ENCODE measurements around the gene COL6A2. TPM values are rescaled to one million over a fixed set of nuclear protein-coding genes. Genes with fewer than 3 reads are reported as not detected.
"Not testable (repeated sequence)": the region's sequence is repeated elsewhere in the genome, so short reads cannot be mapped to it uniquely, and the experiment has no call there.

Gene COL6A2
- polyA plus RNA-seq, 3 donors: 0.01 TPM; not detected in 2

DNA sequence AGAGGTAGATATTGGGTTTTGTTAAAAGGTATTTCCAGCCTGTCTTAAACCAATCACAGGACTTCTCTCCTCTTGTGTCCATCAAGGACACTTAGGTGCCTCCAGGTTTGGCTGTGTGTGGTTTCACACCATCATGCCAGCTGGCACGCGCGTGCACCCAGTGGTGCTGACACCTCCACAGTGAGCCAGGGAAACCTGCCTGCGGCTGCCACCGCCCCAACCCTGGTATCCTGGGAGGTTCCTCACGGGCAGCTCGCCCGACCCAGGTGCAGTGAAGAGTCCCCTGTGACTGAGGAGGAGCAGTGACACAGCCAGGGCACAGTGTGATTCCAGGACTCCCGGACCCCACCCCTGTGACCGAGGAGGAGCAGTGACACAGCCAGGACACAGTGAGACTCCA is 13.2 kb upstream of the COL6A2 start:
- H3K79me2 ChIP-seq (ENCODE audit: insufficient read depth, low read length): no peaks in the 10 kb centered on the region
- H3K9ac ChIP-seq (ENCODE audit: insufficient read depth, low read length, poor library complexity, severe bottlenecking): no peak overlapping the region
- peaks cover 0 to 12% of the 10 kb centered on the region in 2 donors for H3K9me3 ChIP-seq (replicated peaks in 1 of 2; ENCODE audit: control insufficient read depth in 1 of 2, insufficient read depth in 1 of 2, low read length in 2 of 2)
- no peak overlapping the region for H3K4me2 ChIP-seq (replicated peaks; ENCODE audit: extremely low read depth, low read length, poor library complexity, severe bottlenecking)
- H3K4me3 ChIP-seq (replicated peaks in 1 of 3; ENCODE audit: low read depth in 2 of 3, low read length in 3 of 3): no peak overlapping the region
- no peak overlapping the region for H3K27ac Mint-ChIP-seq
- H3K4me1 Mint-ChIP-seq: no peaks in the 10 kb centered on the region
- H3K36me3 Mint-ChIP-seq: no peaks in the 10 kb centered on the region
- no peaks in the 10 kb centered on the region for H3K27me3 ChIP-seq (ENCODE audit: control insufficient read depth in 2 of 2, insufficient read depth in 2 of 2, low read length in 2 of 2)
- no peak for TF ChIP-seq CTCF (IDR thresholded peaks at IDR 0.05)
- H2AFZ ChIP-seq (ENCODE audit: insufficient read depth, low read depth, low read length, poor library complexity, severe bottlenecking): no peak overlapping the region
- no peak overlapping the region for H3K4me3 Mint-ChIP-seq
- DNase-seq: no peak
- WGBS (ENCODE audit: insufficient coverage): 93% methylated on average over 10 of the region's 10 CpGs
- H3K4me1 ChIP-seq (ENCODE audit: control insufficient read depth in 1 of 2, insufficient read depth in 2 of 2, low read length in 2 of 2): no peaks in the 10 kb centered on the region
- H4K20me1 ChIP-seq (ENCODE audit: insufficient read depth, low read length): no peaks in the 10 kb centered on the region
- H3K27me3 Mint-ChIP-seq (ENCODE audit: low read depth in 3 of 3): peaks cover 0 to 6% (median 0%) of the 10 kb centered on the region in 3 donors
- no peaks in the 10 kb centered on the region for H3K36me3 ChIP-seq (replicated peaks in 1 of 2; ENCODE audit: control insufficient read depth in 1 of 2, insufficient read depth in 2 of 2, low read length in 2 of 2)
- intact Hi-C loops (cut with micrococcal nuclease): no loop called here
- H3K27ac ChIP-seq (ENCODE audit: low read depth in 1 of 2, low read length in 2 of 2): no peak overlapping the region
- H3K9me3 Mint-ChIP-seq: peaks cover 7 to 30% (median 14%) of the 10 kb centered on the region in 7 donors

GRCh38 chr21:46085259-46085658 is 12.7 kb upstream of the COL6A2 start:
- H3K79me2 ChIP-seq (ENCODE audit: insufficient read depth, low read length); H3K27me3 ChIP-seq (ENCODE audit: control insufficient read depth in 2 of 2, insufficient read depth in 2 of 2, low read length in 2 of 2); DNase-seq; H3K4me3 Mint-ChIP-seq; H2AFZ ChIP-seq (ENCODE audit: insufficient read depth, low read depth, low read length, poor library complexity, severe bottlenecking); H3K27me3 Mint-ChIP-seq (ENCODE audit: low read depth in 3 of 3); H3K9ac ChIP-seq (ENCODE audit: insufficient read depth, low read length, poor library complexity, severe bottlenecking); H3K4me1 ChIP-seq (ENCODE audit: control insufficient read depth in 1 of 2, insufficient read depth in 2 of 2, low read length in 2 of 2); H3K36me3 Mint-ChIP-seq; H4K20me1 ChIP-seq (ENCODE audit: insufficient read depth, low read length); H3K27ac ChIP-seq (ENCODE audit: low read depth in 1 of 2, low read length in 2 of 2); intact Hi-C loops (cut with micrococcal nuclease); H3K4me1 Mint-ChIP-seq; H3K27ac Mint-ChIP-seq; H3K4me2 ChIP-seq (replicated peaks; ENCODE audit: extremely low read depth, low read length, poor library complexity, severe bottlenecking); H3K36me3 ChIP-seq (replicated peaks in 1 of 2; ENCODE audit: control insufficient read depth in 1 of 2, insufficient read depth in 2 of 2, low read length in 2 of 2); H3K4me3 ChIP-seq (replicated peaks in 1 of 3; ENCODE audit: low read depth in 2 of 3, low read length in 3 of 3): not testable (repeated sequence)
- H3K9me3 Mint-ChIP-seq: peaks cover 7 to 35% (median 15%) of the 10 kb centered on the region in 7 donors
- 94% methylated on average over 2 of the region's 5 CpGs for WGBS (ENCODE audit: insufficient coverage)
- peaks cover 0 to 12% of the 10 kb centered on the region in 2 donors for H3K9me3 ChIP-seq (replicated peaks in 1 of 2; ENCODE audit: control insufficient read depth in 1 of 2, insufficient read depth in 1 of 2, low read length in 2 of 2)

All from CD14-positive monocyte (primary cell).